ENCODE data around the gene EP400. TPM values are rescaled to one million over a fixed set of nuclear protein-coding genes. Genes with fewer than 3 reads are reported as not detected.

Gene EP400
- total RNA-seq, 6 experiments from 2014 or later, result 10.9 to 16.3 (median 13.3) TPM

DNA sequence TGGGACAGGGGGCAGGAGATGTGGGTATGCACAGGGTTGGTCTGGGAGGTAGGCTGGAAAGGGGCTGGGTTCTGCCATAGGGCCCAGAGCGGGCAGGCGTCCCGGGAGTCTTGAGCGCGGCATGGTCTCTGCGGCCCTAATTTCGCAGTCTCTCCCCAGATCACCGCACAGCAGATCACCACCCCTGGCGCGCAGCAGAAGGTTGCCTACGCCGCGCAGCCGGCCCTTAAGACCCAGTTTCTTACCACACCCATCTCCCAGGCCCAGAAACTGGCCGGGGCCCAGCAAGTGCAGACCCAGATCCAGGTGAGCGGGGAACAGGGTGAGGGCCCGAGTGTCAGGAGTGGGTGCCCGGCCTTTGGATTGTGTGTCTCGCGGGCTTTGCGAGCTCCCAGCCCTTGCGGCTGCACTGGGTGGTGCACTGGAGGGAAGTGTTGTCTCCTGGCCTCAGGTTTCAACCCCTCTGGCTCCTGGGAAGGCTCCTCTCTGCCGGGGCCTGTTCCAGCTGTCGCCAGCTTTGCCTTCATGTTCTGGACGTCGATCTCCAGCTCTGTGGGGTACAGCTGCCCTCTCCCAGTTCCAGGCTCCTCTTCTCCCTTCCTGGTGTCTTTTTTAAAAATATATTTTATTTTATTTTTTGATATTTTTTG is 119.7 kb downstream of the EP400 start:
- TF ChIP-seq, protein P1, sequence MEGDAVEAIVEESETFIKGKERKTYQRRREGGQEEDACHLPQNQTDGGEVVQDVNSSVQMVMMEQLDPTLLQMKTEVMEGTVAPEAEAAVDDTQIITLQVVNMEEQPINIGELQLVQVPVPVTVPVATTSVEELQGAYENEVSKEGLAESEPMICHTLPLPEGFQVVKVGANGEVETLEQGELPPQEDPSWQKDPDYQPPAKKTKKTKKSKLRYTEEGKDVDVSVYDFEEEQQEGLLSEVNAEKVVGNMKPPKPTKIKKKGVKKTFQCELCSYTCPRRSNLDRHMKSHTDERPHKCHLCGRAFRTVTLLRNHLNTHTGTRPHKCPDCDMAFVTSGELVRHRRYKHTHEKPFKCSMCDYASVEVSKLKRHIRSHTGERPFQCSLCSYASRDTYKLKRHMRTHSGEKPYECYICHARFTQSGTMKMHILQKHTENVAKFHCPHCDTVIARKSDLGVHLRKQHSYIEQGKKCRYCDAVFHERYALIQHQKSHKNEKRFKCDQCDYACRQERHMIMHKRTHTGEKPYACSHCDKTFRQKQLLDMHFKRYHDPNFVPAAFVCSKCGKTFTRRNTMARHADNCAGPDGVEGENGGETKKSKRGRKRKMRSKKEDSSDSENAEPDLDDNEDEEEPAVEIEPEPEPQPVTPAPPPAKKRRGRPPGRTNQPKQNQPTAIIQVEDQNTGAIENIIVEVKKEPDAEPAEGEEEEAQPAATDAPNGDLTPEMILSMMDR (IDR thresholded peaks at IDR 0.05), result no peak
- no peak for TF ChIP-seq POLR2A (IDR thresholded peaks at IDR 0.05)
- no peaks in the 10 kb centered on the region for H3K27me3 ChIP-seq
- H3K27ac ChIP-seq, result no peak overlapping the region
- DNase-seq (no peak), ATAC-seq (no peak)
- WGBS (ENCODE audit: insufficient coverage, low coverage, low lambda C conversion rate, missing lambda C conversion rate), result no CpG with 5 or more reads among the region's 26 CpGs
- intact Hi-C loops (cut with DNase I), result no loop called here
- no peak overlapping the region for H3K4me3 ChIP-seq
- H3K36me3 ChIP-seq, result peaks cover 0 to 50% (median 8%) of the 10 kb centered on the region in 4 donors
- no peaks in the 10 kb centered on the region for H3K9me3 ChIP-seq
- no peaks in the 10 kb centered on the region for H3K4me1 ChIP-seq

DNA sequence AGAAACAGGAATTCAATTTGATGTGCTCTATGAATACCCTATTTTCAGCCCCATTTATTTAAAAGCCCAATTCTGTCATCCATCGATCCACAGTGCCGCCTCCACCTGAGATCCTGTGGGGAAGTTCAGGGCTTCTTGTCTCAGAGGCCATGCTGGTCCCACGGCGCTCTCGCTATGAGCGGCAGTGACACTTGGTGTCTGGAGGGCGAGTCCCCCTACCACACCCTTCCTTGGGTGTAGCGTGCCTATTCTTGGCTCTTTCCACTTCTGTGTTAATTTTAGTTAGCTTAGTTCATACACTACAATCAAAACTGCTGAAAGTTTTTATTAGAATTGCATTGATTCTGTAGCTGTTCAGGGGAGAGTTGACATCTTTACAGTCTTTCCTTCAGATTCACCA is 120.6 kb downstream of the EP400 start:
- Histone ChIP-seq H3K27me3 (no peaks in the 10 kb centered on the region), H3K27ac (no peak overlapping the region), H3K36me3 (peaks cover 0 to 50% (median 5%) of the 10 kb centered on the region in 4 donors), H3K4me1 (no peaks in the 10 kb centered on the region), H3K9me3 (no peaks in the 10 kb centered on the region), H3K4me3 (no peak overlapping the region)
- 87% methylated on average over 7 of the region's 8 CpGs for WGBS (ENCODE audit: insufficient coverage, low coverage, low lambda C conversion rate, missing lambda C conversion rate)
- TF ChIP-seq, protein P1 (IDR thresholded peaks at IDR 0.05), result no peak
- TF ChIP-seq POLR2A (IDR thresholded peaks at IDR 0.05), result no peak
- ATAC-seq (no peak), DNase-seq (no peak)
- intact Hi-C loops (cut with DNase I), result no loop called here

DNA sequence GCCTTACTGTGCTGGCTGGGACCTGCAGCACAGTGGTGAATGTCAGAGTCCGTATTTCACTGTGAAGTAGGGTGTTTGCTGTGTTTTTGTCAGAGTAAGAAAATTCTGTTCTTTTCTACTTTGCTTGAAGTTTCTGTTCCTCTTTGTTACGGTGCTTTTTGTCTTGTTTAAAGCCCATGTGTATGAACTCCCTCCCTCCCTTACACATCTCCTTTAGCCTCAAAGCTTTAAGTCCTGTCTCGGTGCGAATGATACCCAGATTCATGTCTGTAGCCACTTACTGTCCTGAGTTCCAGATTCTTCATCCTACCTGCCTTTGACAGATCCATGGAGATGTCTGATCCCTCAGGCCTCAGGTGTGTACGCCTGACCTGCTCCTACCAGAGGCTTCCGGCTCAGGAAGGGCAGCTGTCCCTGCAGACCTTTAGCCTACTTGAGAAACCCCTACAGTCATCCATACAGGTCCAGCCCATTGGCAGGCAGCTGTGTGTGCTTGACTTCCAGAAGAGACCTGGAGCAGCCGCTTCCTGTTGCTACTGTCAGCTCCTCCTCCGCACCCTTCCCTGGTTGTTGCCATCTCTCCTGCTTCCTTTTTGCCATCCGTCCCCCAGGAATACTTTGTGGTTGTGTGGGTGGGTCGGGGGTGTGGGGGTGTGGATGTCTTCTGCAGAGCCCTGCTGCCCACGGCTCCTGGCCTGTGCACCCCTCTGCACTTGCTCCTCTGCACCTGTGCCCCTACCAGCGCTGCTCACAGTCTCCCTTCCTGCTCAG is 121.5 kb downstream of the EP400 start:
- Histone ChIP-seq H3K9me3 (no peaks in the 10 kb centered on the region), H3K27ac (no peak overlapping the region), H3K4me3 (no peak overlapping the region), H3K36me3 (peaks cover 0 to 59% (median 9%) of the 10 kb centered on the region in 4 donors), H3K27me3 (no peaks in the 10 kb centered on the region), H3K4me1 (no peaks in the 10 kb centered on the region)
- DNase-seq, result no peak
- 82% methylated on average over 5 of the region's 12 CpGs for WGBS (ENCODE audit: insufficient coverage, low coverage, low lambda C conversion rate, missing lambda C conversion rate)
- ATAC-seq, result no peak
- TF ChIP-seq, protein P1 (IDR thresholded peaks at IDR 0.05), result no peak
- TF ChIP-seq POLR2A (IDR thresholded peaks at IDR 0.05), result no peak
- intact Hi-C loops (cut with DNase I), result no loop called here

DNA sequence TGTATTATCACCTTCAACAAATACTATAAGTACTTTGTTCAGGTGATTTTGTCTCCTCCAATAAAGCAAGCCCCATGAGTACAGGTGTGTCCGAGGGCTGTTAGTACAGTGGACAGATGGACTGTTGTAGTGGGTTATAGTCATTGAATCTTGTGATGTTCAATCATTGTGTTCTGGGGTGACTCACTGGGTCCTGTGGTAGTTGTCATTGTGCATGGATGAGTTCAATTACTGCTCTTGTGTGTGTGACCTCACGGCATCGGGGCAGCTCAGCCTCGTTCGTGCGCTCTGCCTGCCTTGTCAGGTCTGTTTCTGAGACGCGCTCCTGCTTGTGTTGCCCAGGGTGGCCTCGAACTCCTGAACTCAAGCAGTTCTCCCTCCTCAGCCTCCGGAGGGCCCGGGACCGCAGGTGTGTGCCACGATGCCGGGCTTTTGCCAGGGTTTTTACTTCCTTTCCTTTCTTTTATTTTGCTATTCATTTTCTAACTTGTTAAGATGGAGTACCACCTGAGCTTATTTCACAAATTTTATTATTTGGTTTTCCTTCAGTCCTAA is 122.2 kb downstream of the EP400 start:
- ATAC-seq (no peak), DNase-seq (no peak)
- Histone ChIP-seq H3K4me1 (no peaks in the 10 kb centered on the region), H3K9me3 (no peaks in the 10 kb centered on the region), H3K4me3 (no peak overlapping the region), H3K36me3 (peaks cover 0 to 64% (median 9%) of the 10 kb centered on the region in 4 donors), H3K27ac (no peak overlapping the region), H3K27me3 (no peaks in the 10 kb centered on the region)
- intact Hi-C loops (cut with DNase I), result no loop called here
- TF ChIP-seq, protein P1 (IDR thresholded peaks at IDR 0.05), result no peak
- no peak for TF ChIP-seq POLR2A (IDR thresholded peaks at IDR 0.05)
- 93% methylated on average over 3 of the region's 14 CpGs for WGBS (ENCODE audit: insufficient coverage, low coverage, low lambda C conversion rate, missing lambda C conversion rate)
